Measurements from ENCODE around the gene HLA-C. TPM values are rescaled to one million over a fixed set of nuclear protein-coding genes. Genes with fewer than 3 reads are reported as not detected.

The HLA-C gene
- 1,000 to 10,000 TPM in 5 of 6 donors, 100 to 1,000 TPM in 1; 882 to 1,808 (median 1,469) TPM for polyA plus RNA-seq (ENCODE audit: low read depth in 6 of 6)

DNA sequence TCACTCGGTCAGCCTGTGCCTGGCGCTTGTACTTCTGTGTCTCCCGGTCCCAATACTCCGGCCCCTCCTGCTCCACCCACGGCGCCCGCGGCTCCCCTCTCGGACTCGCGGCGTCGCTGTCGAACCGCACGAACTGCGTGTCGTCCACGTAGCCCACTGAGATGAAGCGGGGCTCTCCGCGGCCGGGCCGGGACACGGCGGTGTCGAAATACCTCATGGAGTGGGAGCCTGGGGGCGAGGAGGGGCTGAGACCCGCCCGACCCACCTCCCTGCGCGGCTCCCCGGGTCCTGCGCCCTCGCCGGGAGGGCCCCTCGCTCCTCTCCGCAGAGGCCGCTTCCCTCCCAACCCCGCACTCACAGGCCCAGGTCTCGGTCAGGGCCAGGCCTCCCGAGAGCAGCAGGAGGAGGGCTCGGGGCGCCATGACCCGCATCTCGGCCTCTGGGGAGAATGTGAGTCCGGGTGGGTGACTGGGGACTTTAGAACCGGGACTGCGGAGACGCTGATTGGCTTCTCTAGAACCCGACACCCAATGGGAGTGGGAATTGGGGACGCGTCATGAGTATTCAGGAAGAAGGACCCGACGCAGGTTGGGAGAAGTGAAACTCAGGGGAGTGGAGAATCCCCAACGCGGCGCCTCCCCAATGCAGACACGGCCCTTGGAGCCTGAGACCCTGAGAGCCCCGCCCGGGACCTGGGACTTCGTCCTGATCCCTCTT is at the start of gene HLA-C:
Gene HLA-C (minus strand): TSS at position 452 of the 717 bp plus-strand sequence. CDS start 21 bp downstream, at position 431.
- peaks cover 0 to 14% (median 4%) of the 10 kb centered on the region in 3 donors for H3K27me3 Mint-ChIP-seq
- peaks cover 20 to 26% of the 10 kb centered on the region in 2 donors for H3K36me3 Mint-ChIP-seq
- peaks cover 0 to 4% (median 0%) of the 10 kb centered on the region in 7 donors for H3K9me3 Mint-ChIP-seq
- DNase-seq: peak; percentile 92
- H3K27ac Mint-ChIP-seq: peak within 1 kb of the TSS; percentile 99 to 100 (median 100)
- peak within 1 kb of the TSS; percentile 90 to 99 (median 96) for H3K4me3 Mint-ChIP-seq
- peak; percentile 82 to 86 for ATAC-seq (ENCODE audit: low read depth in 2 of 2)
- H3K4me1 Mint-ChIP-seq: peaks cover 52 to 66% (median 63%) of the 10 kb centered on the region in 3 donors

DNA sequence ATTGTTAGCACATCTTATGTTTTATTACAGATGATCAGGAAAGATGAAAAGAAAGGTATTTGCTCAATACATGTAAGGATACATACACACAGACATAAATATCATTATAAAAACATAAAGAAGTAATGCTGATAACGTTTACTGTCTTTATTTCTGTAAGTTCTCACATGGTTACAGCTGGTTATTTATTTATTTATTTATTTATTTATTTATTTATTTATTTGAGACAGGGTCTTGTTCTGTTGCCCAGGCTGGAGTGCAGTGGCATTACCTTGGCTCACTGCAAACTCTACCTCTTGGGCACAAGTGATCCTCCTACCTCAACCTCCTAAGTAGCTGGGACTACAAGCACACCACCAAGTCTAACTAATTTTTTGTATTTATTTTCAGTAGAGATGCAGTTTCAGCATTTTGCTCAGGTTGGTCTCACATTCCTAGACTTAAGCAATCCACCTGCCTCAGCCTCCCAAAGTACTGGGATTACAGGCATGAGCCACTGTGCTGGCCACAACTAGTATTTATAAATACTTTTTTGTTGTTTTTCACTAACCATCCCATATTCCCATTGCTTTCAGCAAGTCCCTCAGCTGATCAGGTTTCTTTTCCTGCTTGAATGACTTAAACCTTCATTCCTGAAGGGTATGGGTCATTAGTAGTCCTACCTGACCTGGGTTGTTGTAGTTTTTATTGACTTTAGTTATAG is 49.3 kb upstream of the HLA-C start:
- peak overlapping the region in 1 of 6 donors; percentile 47 for H3K27ac Mint-ChIP-seq
- peaks cover 25 to 52% (median 41%) of the 10 kb centered on the region in 3 donors for H3K27me3 Mint-ChIP-seq

DNA sequence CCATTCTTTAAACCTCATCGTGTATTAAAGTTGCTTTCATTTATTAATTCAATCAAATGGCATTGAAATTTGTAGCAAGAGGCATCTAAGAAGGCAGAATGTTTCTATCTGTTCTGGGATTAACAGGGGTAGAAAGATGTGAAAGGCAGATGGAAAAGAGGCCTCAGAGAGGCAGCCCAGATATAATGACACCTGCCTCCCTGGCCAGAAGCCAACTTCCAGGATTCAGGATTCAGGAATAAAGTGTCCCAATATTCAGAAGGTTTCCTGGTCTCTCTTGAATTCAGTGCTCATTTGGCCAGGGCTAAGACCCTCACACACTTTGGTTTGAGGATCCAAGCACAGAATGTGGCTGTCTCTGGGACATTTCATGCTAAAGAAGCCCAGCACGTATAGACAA is 45.1 kb upstream of the HLA-C start:
- DNase-seq (no peak), ATAC-seq (ENCODE audit: low read depth in 2 of 2) (no peak)
- Mint-ChIP-seq H3K4me3 (no peak overlapping the region), H3K27ac (no peak overlapping the region), H3K36me3 (no peaks in the 10 kb centered on the region), H3K4me1 (no peaks in the 10 kb centered on the region), H3K27me3 (peaks cover 5 to 42% (median 33%) of the 10 kb centered on the region in 3 donors), H3K9me3 (no peaks in the 10 kb centered on the region)

More for the DNA sequence above, 49.3 kb upstream of the HLA-C start:
- ATAC-seq (ENCODE audit: low read depth in 2 of 2) (no peak), DNase-seq (no peak)
- Mint-ChIP-seq H3K9me3 (peaks cover 0 to 11% (median 8%) of the 10 kb centered on the region in 7 donors), H3K36me3 (peaks cover 0 to 12% of the 10 kb centered on the region in 2 donors), H3K4me1 (no peaks in the 10 kb centered on the region), H3K4me3 (no peak overlapping the region)

DNA sequence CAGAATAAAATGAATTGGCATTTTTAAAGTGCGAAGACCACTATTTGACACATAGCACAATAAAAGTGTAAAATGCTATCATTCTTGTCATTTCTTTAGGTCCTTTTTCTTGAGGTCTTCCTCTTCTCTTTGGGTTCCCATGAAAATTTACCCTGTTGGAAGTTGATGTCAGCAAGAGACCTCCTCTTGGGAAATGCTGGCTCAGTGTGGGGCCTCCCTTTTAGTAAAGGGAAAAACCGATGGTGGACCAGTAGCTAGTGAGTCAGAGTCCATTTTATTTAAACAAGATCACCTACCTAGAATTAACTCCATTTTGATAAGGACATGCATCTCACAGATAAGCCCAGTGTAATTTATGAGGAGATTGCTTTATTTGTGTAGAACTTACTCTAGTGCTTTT is 37.7 kb upstream of the HLA-C start:
- peaks cover 0 to 50% (median 4%) of the 10 kb centered on the region in 3 donors for H3K27me3 Mint-ChIP-seq
- H3K36me3 Mint-ChIP-seq: no peaks in the 10 kb centered on the region
- DNase-seq (no peak), ATAC-seq (ENCODE audit: low read depth in 2 of 2) (no peak)
- no peaks in the 10 kb centered on the region for H3K9me3 Mint-ChIP-seq
- peaks cover 3 to 14% (median 7%) of the 10 kb centered on the region in 3 donors for H3K4me1 Mint-ChIP-seq
- no peak overlapping the region for H3K27ac Mint-ChIP-seq
- H3K4me3 Mint-ChIP-seq: peak overlapping the region in 7 of 8 donors; percentile 46 to 94 (median 86)

DNA sequence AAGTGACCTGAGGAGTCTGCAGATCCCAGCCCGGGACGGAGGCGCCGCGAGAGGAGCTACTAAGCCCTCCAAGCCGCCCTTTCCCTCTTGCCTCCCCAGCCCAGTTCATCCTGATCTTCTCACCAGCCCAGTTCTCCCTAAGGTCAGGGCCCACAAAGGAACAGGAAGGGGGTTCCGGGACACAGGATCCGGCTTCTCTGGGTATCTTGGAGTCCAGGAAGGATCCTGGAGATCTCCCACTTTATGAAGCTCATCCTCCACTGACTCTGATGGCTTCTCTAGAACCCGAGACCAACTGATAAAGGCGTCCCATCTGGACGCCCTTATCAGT is 36.9 kb upstream of the HLA-C start:
- peaks cover 2 to 53% (median 4%) of the 10 kb centered on the region in 3 donors for H3K27me3 Mint-ChIP-seq
- H3K9me3 Mint-ChIP-seq: no peaks in the 10 kb centered on the region

DNA sequence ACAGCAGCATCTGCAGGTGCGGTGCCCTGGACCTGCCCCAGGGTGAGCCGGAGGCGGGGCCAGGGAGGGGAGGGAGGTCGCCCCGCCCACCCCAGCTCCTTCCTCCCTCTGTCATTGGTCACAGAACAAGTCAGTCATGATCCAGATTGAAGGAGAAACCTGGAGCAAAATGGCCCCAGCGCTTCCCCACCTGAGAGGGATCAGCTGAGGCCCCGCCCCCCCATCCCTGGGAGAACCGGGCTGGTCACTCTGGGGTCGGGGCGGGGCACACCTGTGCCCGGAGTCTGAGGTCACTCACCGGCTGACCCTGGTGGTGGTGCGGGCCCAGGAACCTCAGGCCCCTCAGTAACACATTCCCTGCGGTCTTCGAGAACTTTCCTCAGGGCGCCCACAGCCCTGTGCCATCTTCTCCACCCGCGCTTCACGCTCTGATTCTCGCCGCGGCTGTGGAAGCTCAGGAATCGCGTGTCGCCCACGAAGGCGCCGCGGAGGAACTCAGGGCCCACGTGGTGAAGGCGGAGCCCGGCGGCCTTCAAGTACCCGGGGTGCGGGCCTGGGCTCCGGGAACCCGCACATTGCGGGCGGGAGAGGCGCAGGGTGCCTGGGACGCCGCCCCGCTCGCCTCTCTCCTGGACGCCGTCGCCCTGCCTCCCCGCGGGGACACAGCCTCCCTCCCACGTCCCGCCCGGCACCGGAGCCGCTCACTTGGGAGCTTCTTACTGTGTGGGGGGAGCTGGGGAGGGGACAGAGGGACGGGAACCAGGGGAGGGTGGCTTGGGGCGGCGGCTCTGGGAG is 36.4 kb upstream of the HLA-C start:
- Mint-ChIP-seq H3K9me3 (no peaks in the 10 kb centered on the region), H3K27me3 (peaks cover 7 to 59% (median 9%) of the 10 kb centered on the region in 3 donors), H3K4me1 (peaks cover 3 to 14% (median 7%) of the 10 kb centered on the region in 3 donors), H3K4me3 (peak overlapping the region; percentile 11 to 94 (median 88)), H3K36me3 (no peaks in the 10 kb centered on the region), H3K27ac (peak overlapping the region in 3 of 6 donors; percentile 29 to 84 (median 80))
- peak; percentile 77 for DNase-seq
- ATAC-seq (ENCODE audit: low read depth in 2 of 2): peak; percentile 95 to 96

More for the DNA sequence above, 36.9 kb upstream of the HLA-C start:
- Mint-ChIP-seq H3K27ac (peak overlapping the region in 2 of 6 donors; percentile 11 to 80), H3K4me3 (peak overlapping the region; percentile 11 to 94 (median 88)), H3K4me1 (peaks cover 3 to 14% (median 7%) of the 10 kb centered on the region in 3 donors), H3K36me3 (no peaks in the 10 kb centered on the region)
- ATAC-seq (ENCODE audit: low read depth in 2 of 2) (no peak), DNase-seq (no peak)

DNA sequence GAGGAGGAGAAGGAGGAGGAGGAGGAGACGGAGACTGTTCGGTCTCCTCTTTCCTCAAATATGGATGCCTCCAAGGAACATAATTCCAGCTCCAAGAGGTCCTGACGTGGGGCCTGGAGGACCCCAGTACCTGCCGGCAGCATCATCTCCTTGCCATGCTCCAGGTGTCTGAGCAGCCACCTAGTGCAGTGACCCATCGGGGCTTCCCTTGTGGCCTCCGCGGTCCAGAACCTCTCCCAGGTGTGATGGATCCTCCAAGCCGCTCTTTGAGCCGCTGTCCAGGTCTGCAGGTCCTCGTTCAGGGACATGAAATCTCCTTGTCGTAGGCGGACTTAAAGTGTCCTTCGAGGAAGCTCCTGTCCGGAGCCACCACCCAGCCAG is 35.8 kb upstream of the HLA-C start:
- H3K4me1 Mint-ChIP-seq: peaks cover 3 to 14% (median 7%) of the 10 kb centered on the region in 3 donors
- H3K36me3 Mint-ChIP-seq: no peaks in the 10 kb centered on the region
- peaks cover 11 to 59% (median 12%) of the 10 kb centered on the region in 3 donors for H3K27me3 Mint-ChIP-seq
- DNase-seq (no peak), ATAC-seq (ENCODE audit: low read depth in 2 of 2) (no peak)
- H3K27ac Mint-ChIP-seq: no peak overlapping the region
- peak overlapping the region in 7 of 8 donors; percentile 3 to 88 (median 83) for H3K4me3 Mint-ChIP-seq
- H3K9me3 Mint-ChIP-seq: no peaks in the 10 kb centered on the region

DNA sequence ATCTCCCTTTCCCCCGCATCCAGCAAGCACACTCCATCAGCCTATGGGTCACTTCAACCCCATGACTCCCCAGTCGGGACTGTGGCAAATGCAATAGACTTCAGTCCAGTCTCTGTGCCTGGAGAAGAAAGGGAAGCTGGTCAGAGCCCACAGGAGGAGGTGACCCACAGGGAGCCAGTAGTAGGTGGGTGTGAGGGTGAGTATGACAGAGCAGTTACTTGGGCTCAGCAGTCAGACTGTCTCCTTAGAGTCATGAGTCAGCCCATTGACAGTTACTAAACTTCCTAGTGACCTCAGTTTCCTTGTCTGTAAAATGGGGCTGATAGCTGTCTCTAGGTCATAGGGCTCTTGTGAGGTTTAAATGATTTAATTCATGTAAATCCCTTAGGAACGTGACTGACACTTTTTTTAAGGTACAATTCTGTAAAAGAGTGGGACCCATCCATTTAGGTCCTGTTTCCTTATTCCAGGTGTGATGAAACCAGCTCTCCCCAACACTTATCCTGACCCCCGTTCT is 33.9 kb upstream of the HLA-C start:
- peaks cover 3 to 14% (median 7%) of the 10 kb centered on the region in 3 donors for H3K4me1 Mint-ChIP-seq
- H3K36me3 Mint-ChIP-seq: no peaks in the 10 kb centered on the region
- no peak for DNase-seq
- H3K27ac Mint-ChIP-seq: no peak overlapping the region
- H3K27me3 Mint-ChIP-seq: peaks cover 14 to 57% (median 18%) of the 10 kb centered on the region in 3 donors
- no peak for ATAC-seq (ENCODE audit: low read depth in 2 of 2)
- peak overlapping the region in 1 of 8 donors; percentile 6 for H3K4me3 Mint-ChIP-seq
- no peaks in the 10 kb centered on the region for H3K9me3 Mint-ChIP-seq

DNA sequence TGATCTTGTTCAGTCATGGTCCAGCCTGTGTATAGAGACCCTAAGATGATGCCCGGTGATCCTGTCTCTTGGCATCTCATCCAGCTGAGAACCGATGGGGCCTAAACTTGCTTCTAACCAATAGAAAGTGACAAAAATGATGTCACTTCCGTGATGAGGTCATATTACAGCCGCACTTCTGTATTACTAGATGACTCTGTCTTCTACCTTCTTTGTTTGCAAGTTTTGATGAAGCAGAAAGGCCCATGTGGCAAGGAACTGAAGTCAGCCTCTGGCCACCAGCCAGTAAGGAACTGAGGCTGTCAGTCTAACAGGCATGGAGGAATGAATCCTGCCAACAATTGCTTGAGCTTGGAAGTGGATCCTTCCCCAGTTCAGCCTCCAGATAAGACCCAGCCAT is 32.8 kb upstream of the HLA-C start:
- Mint-ChIP-seq H3K36me3 (no peaks in the 10 kb centered on the region), H3K27ac (peak overlapping the region in 1 of 6 donors; percentile 33), H3K9me3 (no peaks in the 10 kb centered on the region), H3K27me3 (peaks cover 14 to 55% (median 29%) of the 10 kb centered on the region in 3 donors), H3K4me1 (peaks cover 3 to 14% (median 7%) of the 10 kb centered on the region in 3 donors), H3K4me3 (no peak overlapping the region)
- ATAC-seq (ENCODE audit: low read depth in 2 of 2): no peak
- DNase-seq: no peak

DNA sequence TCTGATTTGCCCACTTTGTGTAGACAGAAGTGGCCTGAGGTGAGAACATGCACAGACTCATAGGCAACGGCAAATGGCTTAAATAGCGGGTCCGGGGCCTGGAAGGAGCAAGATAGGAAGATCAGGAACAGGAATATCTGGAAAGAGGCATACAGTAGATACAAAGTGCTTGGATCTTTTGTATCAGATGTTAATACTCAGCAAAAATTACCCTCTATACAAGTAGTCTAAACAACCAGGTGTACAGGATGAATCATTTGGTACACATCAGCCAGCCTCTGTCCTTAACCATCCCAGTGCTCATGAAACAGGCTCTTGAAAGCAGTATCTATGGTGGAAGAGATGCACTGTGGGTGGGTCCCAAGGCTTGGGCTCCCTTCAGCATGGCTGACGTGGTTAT is 28.9 kb upstream of the HLA-C start:
- Mint-ChIP-seq H3K4me3 (no peak overlapping the region), H3K36me3 (peaks cover 0 to 10% of the 10 kb centered on the region in 2 donors), H3K27me3 (peaks cover 27 to 51% (median 44%) of the 10 kb centered on the region in 3 donors), H3K27ac (peak overlapping the region in 1 of 6 donors; percentile 12), H3K4me1 (no peaks in the 10 kb centered on the region), H3K9me3 (peaks cover 0 to 10% (median 4%) of the 10 kb centered on the region in 7 donors)
- DNase-seq: no peak
- no peak for ATAC-seq (ENCODE audit: low read depth in 2 of 2)

DNA sequence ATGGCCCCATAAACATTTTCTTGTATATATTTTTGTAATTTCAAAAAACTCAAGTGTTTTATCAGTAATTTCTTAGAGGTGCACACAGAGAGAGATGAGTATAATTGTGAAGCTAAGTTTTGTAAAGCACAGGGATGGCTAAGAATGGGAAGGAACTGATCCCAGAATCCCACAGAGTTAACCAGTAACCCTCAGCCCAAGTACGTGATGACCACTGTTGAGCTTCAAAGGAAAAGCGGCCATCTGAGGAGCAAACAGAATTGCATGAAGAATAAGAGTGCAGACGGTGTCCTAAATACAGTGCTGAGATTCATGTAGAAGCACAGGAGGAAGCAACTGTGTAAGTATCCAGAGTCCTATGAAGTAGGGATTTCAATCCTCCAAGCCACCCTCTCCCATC is 28.1 kb upstream of the HLA-C start:
- Mint-ChIP-seq H3K27me3 (peaks cover 29 to 48% (median 44%) of the 10 kb centered on the region in 3 donors), H3K36me3 (peaks cover 0 to 10% of the 10 kb centered on the region in 2 donors), H3K4me3 (no peak overlapping the region), H3K27ac (peak overlapping the region in 2 of 6 donors; percentile 0 to 45), H3K4me1 (no peaks in the 10 kb centered on the region), H3K9me3 (peaks cover 0 to 10% (median 4%) of the 10 kb centered on the region in 7 donors)
- DNase-seq (no peak), ATAC-seq (ENCODE audit: low read depth in 2 of 2) (no peak)

DNA sequence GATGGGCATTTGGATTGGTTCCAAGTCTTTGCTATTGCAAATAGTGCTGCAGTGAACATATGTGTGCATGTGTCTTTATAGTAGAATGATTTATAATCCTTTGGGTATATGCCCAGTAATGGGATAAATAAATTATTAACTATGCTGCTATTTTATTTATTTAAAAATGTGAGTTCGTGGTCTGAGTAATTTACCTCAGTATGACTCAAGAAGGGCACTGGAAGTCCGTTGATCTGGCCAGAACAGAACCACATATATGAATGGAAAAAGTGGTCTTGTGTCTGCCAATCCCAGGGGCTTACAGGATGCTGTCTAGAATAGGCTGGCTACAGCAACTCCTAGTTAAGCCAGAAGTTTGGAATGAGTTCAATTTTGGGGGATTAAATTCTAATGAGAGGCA is 27.6 kb upstream of the HLA-C start:
- Mint-ChIP-seq H3K36me3 (peaks cover 0 to 10% of the 10 kb centered on the region in 2 donors), H3K9me3 (peaks cover 0 to 10% (median 4%) of the 10 kb centered on the region in 7 donors), H3K27me3 (peaks cover 33 to 51% (median 44%) of the 10 kb centered on the region in 3 donors), H3K4me1 (no peaks in the 10 kb centered on the region), H3K4me3 (no peak overlapping the region), H3K27ac (no peak overlapping the region)
- DNase-seq (no peak), ATAC-seq (ENCODE audit: low read depth in 2 of 2) (no peak)

DNA sequence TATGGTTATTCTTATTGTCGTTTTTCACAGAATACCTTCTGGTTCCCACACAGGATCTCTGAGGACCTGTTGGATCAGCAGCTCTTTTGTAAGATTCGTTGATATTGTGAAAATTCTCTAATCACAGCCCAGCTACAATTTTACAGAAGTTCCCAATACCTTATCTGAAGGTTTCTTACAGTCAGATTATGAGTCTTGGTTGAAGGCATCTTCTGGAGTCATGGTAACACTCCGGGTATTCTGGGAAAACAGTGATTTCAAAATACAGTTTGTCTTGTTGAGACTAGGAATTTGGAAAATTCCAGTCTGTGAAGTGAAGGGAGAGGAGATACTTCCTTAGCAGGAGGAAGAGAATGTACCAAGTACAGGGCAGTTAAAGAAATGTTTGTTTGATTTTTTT is 22.2 kb upstream of the HLA-C start:
- no peak for DNase-seq
- ATAC-seq (ENCODE audit: low read depth in 2 of 2): no peak
- H3K27ac Mint-ChIP-seq: no peak overlapping the region
- H3K27me3 Mint-ChIP-seq: peaks cover 34 to 54% (median 39%) of the 10 kb centered on the region in 3 donors
- no peak overlapping the region for H3K4me3 Mint-ChIP-seq
- peaks cover 4 to 10% of the 10 kb centered on the region in 2 donors for H3K36me3 Mint-ChIP-seq
- no peaks in the 10 kb centered on the region for H3K4me1 Mint-ChIP-seq
- peaks cover 0 to 10% (median 4%) of the 10 kb centered on the region in 7 donors for H3K9me3 Mint-ChIP-seq

Data from naive B cell (primary cell).